Fibroblast of lung (primary cell): ENCODE measurements around the gene KRTAP5-6.

Experiments used
- CTCF ChIP-seq, 2 donors: IDR thresholded peaks in 1 of 2; conservative IDR thresholded peaks in 1 of 2; 1 replicate in 1 of 2; 2 replicates in 1 of 2; pipeline ENCODE4 v1.5.1; 2011 to 2012; ENCODE audit warnings: low read length in 2 of 2, control low read depth in 1 of 2, inconsistent platforms in 1 of 2, low read depth in 1 of 2, mild to moderate bottlenecking in 1 of 2
- EZH2 ChIP-seq: IDR thresholded peaks from 2 replicates; pipeline ENCODE4 v1.5.1; 2012; ENCODE audit warnings: low read length, control low read depth, mild to moderate bottlenecking; ENCODE audit errors: missing control alignments

GRCh38 chr11:1671658-1672057 lies 25.3 kb upstream of the KRTAP5-6 start:
- TF ChIP-seq EZH2: no peak
- TF ChIP-seq CTCF (conservative IDR thresholded peaks at IDR 0.05 in 1 of 2, IDR thresholded peaks at IDR 0.05 in 1 of 2; ENCODE audit: low read depth in 1 of 2, low read length in 2 of 2): no peak
